Measurements from ENCODE around the gene BTBD8. TPM values are rescaled to one million over a fixed set of nuclear protein-coding genes. Genes with fewer than 3 reads are reported as not detected.

Gene BTBD8
- total RNA-seq, 1 experiment from 2014 or later, result 3.4 TPM

GRCh38 chr1:92191726-92192125 is 111.6 kb downstream of the BTBD8 start:
- DNase-seq (ENCODE audit: low spot score), result no peak

GRCh38 chr1:92192246-92192645 is 112.1 kb downstream of the BTBD8 start:
- no peak for DNase-seq (ENCODE audit: low spot score)

- no peak for DNase-seq (ENCODE audit: low spot score)
Observed at GRCh38 chr1:92194511-92194910, 114.4 kb downstream of the BTBD8 start.

GRCh38 chr1:92201973-92202372 is 121.8 kb downstream of the BTBD8 start:
- no peak for DNase-seq (ENCODE audit: low spot score)

- no peak for DNase-seq (ENCODE audit: low spot score)
Observed at GRCh38 chr1:92203105-92203504, 123.0 kb downstream of the BTBD8 start.

GRCh38 chr1:92210701-92211100 is 130.6 kb downstream of the BTBD8 start:
- DNase-seq (ENCODE audit: low spot score), result no peak

GRCh38 chr1:92211166-92211565 is 131.0 kb downstream of the BTBD8 start:
- no peak for DNase-seq (ENCODE audit: low spot score)

GRCh38 chr1:92217721-92218120 is 137.6 kb downstream of the BTBD8 start, which contains the start of gene C1orf146:
Gene C1orf146 (plus strand): TSS chr1:92217915. CDS start chr1:92231421, 13,506 bp downstream.
- no peak for DNase-seq (ENCODE audit: low spot score)

GRCh38 chr1:92218559-92218958 is 138.4 kb downstream of the BTBD8 start:
- DNase-seq (ENCODE audit: low spot score), result no peak

GRCh38 chr1:92219028-92219427 is 138.9 kb downstream of the BTBD8 start:
- DNase-seq (ENCODE audit: low spot score), result no peak

GRCh38 chr1:92228401-92228800 is 148.3 kb downstream of the BTBD8 start:
- no peak for DNase-seq (ENCODE audit: low spot score)

GRCh38 chr1:92230736-92231135 is 150.6 kb downstream of the BTBD8 start:
- no peak for DNase-seq (ENCODE audit: low spot score)

Other genes starting within 250 kb of the BTBD8 start
- gene TGFBR3, start 194.2 kb upstream of the BTBD8 start, total RNA-seq (2014; rRNA removed; shearing (Covaris generic)), result 1.8 and 9.5 TPM in 2 replicates
- not detected in 2 replicates for gene BRDT, start 130.9 kb upstream of the BTBD8 start, total RNA-seq (2014; rRNA removed; shearing (Covaris generic))
- gene EPHX4, start 50.4 kb upstream of the BTBD8 start, total RNA-seq (2014; rRNA removed; shearing (Covaris generic)), result 8.3 and 8.9 TPM in 2 replicates
- gene SETSIP, start 4.9 kb upstream of the BTBD8 start, total RNA-seq (2014; rRNA removed; shearing (Covaris generic)), result 1.00 TPM in 1 of 2 replicates, not detected in the other
- not detected in 2 replicates for gene C1orf146, start 137.6 kb downstream of the BTBD8 start, total RNA-seq (2014; rRNA removed; shearing (Covaris generic))
- gene GLMN, start 218.6 kb downstream of the BTBD8 start, total RNA-seq (2014; rRNA removed; shearing (Covaris generic)), result 11.0 and 11.9 TPM in 2 replicates
- 17.5 and 19.1 TPM in 2 replicates for gene RPAP2, start 218.7 kb downstream of the BTBD8 start, total RNA-seq (2014; rRNA removed; shearing (Covaris generic))